ENCODE data around the gene SPRY1.

DNA sequence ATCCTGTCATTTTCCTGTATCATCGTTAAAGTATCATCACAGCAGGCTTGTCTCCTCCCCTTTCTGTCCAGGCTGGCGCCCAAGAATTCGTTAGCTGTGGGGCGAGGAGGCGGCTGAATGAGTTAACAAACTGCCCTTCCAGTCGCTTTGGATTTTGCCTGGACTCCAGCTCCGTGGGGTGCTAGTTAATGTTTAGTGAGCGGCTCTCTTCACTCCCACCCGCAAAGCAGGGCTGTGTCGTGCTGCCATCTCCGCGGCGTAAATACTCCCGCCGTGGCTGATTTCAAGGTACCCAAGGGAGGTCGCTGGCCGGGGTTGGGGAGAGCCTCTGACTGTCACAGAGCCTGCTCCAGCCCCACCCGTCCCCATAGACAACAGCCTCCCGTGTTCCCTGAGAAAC lies 44.9 kb upstream of the SPRY1 start:
- TF ChIP-seq, protein P1, sequence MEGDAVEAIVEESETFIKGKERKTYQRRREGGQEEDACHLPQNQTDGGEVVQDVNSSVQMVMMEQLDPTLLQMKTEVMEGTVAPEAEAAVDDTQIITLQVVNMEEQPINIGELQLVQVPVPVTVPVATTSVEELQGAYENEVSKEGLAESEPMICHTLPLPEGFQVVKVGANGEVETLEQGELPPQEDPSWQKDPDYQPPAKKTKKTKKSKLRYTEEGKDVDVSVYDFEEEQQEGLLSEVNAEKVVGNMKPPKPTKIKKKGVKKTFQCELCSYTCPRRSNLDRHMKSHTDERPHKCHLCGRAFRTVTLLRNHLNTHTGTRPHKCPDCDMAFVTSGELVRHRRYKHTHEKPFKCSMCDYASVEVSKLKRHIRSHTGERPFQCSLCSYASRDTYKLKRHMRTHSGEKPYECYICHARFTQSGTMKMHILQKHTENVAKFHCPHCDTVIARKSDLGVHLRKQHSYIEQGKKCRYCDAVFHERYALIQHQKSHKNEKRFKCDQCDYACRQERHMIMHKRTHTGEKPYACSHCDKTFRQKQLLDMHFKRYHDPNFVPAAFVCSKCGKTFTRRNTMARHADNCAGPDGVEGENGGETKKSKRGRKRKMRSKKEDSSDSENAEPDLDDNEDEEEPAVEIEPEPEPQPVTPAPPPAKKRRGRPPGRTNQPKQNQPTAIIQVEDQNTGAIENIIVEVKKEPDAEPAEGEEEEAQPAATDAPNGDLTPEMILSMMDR (IDR thresholded peaks at IDR 0.05 in 4 of 5, conservative IDR thresholded peaks at IDR 0.05 in 1 of 5), result no peak
- no peak for TF ChIP-seq POLR2A (IDR thresholded peaks at IDR 0.05)
